ENCODE data around the gene LRMDA. TPM values are rescaled to one million over a fixed set of nuclear protein-coding genes. Genes with fewer than 3 reads are reported as not detected.

LRMDA gene
- total RNA-seq, 1 donor = under 0.01 TPM

DNA sequence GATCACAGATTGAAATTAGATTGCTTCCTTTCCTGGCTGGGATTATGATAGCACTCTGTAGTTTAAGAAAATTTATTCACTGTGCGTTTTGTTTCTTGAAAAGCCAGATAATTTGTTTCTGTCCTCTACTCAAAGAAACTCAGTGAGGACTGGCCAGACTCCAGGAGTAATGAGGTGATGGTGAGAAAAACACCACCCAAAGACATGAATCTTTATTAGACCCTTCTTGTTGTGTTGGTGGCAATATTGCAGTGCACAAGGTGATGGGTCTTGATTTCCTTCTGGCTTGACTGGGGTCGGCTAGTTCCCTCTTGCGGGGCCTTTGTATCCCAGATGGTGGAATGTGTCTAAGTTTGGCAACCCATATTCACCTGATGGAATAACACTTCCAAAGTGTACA is 756.8 kb downstream of the LRMDA start:
- TF ChIP-seq, protein P1, sequence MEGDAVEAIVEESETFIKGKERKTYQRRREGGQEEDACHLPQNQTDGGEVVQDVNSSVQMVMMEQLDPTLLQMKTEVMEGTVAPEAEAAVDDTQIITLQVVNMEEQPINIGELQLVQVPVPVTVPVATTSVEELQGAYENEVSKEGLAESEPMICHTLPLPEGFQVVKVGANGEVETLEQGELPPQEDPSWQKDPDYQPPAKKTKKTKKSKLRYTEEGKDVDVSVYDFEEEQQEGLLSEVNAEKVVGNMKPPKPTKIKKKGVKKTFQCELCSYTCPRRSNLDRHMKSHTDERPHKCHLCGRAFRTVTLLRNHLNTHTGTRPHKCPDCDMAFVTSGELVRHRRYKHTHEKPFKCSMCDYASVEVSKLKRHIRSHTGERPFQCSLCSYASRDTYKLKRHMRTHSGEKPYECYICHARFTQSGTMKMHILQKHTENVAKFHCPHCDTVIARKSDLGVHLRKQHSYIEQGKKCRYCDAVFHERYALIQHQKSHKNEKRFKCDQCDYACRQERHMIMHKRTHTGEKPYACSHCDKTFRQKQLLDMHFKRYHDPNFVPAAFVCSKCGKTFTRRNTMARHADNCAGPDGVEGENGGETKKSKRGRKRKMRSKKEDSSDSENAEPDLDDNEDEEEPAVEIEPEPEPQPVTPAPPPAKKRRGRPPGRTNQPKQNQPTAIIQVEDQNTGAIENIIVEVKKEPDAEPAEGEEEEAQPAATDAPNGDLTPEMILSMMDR (IDR thresholded peaks at IDR 0.05; ENCODE audit: insufficient read depth, low read depth, low read length) = no peak
- no peak overlapping the region for H3K4me3 ChIP-seq (ENCODE audit: low read depth, low read length)
- no peak for DNase-seq (ENCODE audit: low read depth)

DNA sequence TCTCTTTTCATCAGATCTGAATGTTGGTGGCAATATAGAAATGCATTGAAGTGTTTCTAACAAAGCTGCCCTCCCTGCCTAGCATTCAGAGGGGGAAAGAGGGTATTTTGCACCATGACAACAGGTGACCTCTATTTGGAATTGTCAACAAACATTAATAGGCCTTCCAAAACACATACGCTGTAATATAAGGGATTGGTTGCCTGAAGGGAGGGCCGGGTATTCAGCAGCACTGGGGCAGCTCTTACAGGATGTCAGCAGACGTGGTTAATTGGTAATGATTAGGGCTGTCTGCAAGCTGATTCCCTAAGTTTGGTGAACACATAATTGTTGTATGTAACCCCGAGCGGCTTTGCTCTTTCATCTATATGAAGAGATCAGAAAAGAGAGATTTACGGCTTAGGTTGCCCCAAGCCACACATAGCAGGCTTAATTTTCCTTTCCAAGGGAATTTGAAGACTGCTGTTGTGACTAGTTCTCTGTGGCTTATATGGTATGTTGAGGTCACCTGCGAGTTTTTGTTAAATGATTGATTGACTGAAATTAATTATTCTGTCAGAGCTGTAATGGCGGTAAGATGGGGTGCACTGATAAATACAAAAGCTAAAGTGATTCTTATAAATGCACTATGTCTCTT is 759.3 kb downstream of the LRMDA start:
- no peak overlapping the region for H3K4me3 ChIP-seq (ENCODE audit: low read depth, low read length)
- TF ChIP-seq, protein P1 (IDR thresholded peaks at IDR 0.05; ENCODE audit: insufficient read depth, low read depth, low read length) = no peak
- DNase-seq (ENCODE audit: low read depth) = no peak

DNA sequence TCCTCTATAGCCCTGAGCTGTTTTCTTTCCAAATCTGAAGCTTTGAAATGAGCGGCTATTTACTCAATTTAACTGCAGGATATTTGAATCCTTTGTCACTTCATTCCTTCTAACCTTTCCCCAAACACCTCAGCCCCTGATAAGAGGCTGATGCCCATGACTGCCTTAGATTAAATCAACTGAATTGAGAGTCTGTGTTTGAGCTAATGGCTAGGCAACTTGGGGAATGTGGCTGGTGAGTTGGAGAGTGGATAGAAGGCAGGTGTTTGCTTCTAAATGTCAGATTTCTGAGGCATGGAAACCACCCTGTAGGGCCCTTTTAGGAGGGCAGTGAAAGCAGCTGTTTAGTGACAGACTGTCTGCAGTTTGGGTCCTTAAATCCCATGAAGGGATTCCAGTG is 759.9 kb downstream of the LRMDA start:
- TF ChIP-seq, protein P1 (IDR thresholded peaks at IDR 0.05; ENCODE audit: insufficient read depth, low read depth, low read length) = no peak
- no peak overlapping the region for H3K4me3 ChIP-seq (ENCODE audit: low read depth, low read length)
- no peak for DNase-seq (ENCODE audit: low read depth)

GRCh38 chr10:76192151-76192550 is 760.7 kb downstream of the LRMDA start:
- no peak overlapping the region for H3K4me3 ChIP-seq (ENCODE audit: low read depth, low read length)
- TF ChIP-seq, protein P1 (IDR thresholded peaks at IDR 0.05; ENCODE audit: insufficient read depth, low read depth, low read length) = no peak
- no peak for DNase-seq (ENCODE audit: low read depth)

DNA sequence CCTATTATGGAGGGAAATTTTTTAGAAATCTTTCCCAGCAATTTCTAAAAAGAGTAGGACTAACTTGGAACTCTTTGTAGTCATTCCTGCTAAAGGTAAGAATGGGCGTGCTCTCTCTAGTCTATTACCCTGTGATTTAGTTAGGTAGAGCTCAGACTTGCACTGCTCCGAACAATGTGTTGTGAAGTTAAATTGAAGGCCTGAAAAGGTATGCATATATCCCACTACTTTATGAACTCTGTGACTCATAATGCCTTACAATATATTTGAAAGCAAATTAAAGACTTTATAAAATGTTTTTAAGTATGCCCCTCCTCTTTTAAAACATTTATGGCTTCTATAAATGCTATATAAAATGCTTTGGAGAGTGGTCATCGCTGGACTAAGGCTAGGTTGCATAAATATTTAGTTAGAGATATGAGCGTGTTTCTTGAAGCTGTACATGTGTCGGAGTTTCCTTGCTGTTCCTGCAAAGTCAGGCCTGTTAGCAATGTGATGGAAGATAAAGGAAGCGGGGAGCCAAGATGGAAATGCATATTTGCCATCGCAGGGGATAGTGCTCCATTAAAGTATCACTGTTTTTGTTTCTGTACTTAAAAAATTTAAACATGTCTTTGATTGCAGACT is 761.4 kb downstream of the LRMDA start:
- TF ChIP-seq, protein P1 (IDR thresholded peaks at IDR 0.05; ENCODE audit: insufficient read depth, low read depth, low read length) = no peak
- DNase-seq (ENCODE audit: low read depth) = peak; percentile 48
- H3K4me3 ChIP-seq (ENCODE audit: low read depth, low read length) = no peak overlapping the region

GRCh38 chr10:76195654-76196390 is 764.4 kb downstream of the LRMDA start:
- TF ChIP-seq, protein P1 (IDR thresholded peaks at IDR 0.05; ENCODE audit: insufficient read depth, low read depth, low read length) = no peak
- H3K4me3 ChIP-seq (ENCODE audit: low read depth, low read length) = no peak overlapping the region
- peak; percentile 29 for DNase-seq (ENCODE audit: low read depth)

Measured in fibroblast of villous mesenchyme (primary cell).